Gastroesophageal sphincter (tissue), 3 donors: ENCODE data around the gene NT5C1B.

ENCODE experiments used
- POLR2A ChIP-seq, 2 donors: fragments of 450-650 bp; IDR thresholded peaks; one replicate each; pipeline ENCODE4 v1.6.1; 2017; ENCODE audit warnings: antibody characterized with exemption in 2 of 2, mild to moderate bottlenecking in 2 of 2, moderate library complexity in 1 of 2
- POLR2AphosphoS5 ChIP-seq: sonication (generic); formaldehyde crosslinking; IDR thresholded peaks from one replicate; pipeline ENCODE4 v1.6.1; 2017; ENCODE audit warnings: antibody characterized with exemption
- TF ChIP-seq, protein P1 (sequence below), 4 experiments: fragments of 200-600 bp in 2 of 4; fragments of 450-650 bp in 2 of 4; sonication (generic) in 1 of 4; IDR thresholded peaks; one replicate each; pipeline ENCODE4 v1.5.1; 2017 to 2019; ENCODE audit warnings: antibody characterized with exemption in 4 of 4, mild to moderate bottlenecking in 2 of 4, moderate library complexity in 2 of 4

DNA sequence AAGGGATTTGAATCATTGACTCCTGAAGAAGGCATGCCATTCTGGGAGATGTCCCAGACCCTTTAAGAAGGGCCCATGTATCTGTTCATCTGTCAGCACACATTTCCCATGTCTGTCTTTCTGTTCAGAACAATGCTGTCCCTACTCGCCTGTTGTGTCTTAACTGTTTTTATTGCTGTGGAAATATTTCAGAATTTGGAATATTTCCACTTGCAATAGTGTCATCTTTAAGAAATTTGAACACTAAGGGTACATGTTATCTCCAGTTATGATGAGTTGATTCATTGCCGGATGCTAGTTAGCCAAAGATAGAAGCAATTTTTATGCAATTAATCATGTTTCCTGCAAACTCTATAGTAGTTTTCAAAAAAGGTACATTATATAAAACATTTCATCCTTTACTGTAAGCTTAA is 36.9 kb upstream of the NT5C1B start:
- TF ChIP-seq, protein P1, sequence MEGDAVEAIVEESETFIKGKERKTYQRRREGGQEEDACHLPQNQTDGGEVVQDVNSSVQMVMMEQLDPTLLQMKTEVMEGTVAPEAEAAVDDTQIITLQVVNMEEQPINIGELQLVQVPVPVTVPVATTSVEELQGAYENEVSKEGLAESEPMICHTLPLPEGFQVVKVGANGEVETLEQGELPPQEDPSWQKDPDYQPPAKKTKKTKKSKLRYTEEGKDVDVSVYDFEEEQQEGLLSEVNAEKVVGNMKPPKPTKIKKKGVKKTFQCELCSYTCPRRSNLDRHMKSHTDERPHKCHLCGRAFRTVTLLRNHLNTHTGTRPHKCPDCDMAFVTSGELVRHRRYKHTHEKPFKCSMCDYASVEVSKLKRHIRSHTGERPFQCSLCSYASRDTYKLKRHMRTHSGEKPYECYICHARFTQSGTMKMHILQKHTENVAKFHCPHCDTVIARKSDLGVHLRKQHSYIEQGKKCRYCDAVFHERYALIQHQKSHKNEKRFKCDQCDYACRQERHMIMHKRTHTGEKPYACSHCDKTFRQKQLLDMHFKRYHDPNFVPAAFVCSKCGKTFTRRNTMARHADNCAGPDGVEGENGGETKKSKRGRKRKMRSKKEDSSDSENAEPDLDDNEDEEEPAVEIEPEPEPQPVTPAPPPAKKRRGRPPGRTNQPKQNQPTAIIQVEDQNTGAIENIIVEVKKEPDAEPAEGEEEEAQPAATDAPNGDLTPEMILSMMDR (IDR thresholded peaks at IDR 0.05): no peak
- TF ChIP-seq POLR2A (IDR thresholded peaks at IDR 0.05) (no peak), POLR2AphosphoS5 (no peak)
